HepG2 (cell line): Measurements from ENCODE around the gene SMTNL1. TPM values are rescaled to one million over a fixed set of nuclear protein-coding genes. Genes with fewer than 3 reads are reported as not detected.

ENCODE experiments used
- ARID2 ChIP-seq: sonication (generic); formaldehyde crosslinking; IDR thresholded peaks from 2 replicates; pipeline ENCODE4 v1.8.1; 2022; ENCODE audit warnings: mild to moderate bottlenecking, missing genetic modification reagents, borderline replicate concordance
- ARID4A ChIP-seq: sonication (generic); formaldehyde crosslinking; IDR thresholded peaks from 2 replicates; pipeline ENCODE4 v1.5.0; 2020; ENCODE audit warnings: mild to moderate bottlenecking, missing genetic modification reagents, borderline replicate concordance
- HNRNPH1 ChIP-seq: fragments of 200-400 bp; formaldehyde crosslinking; optimal IDR thresholded peaks from 2 replicates; pipeline ENCODE3; 2017; ENCODE audit warnings: mild to moderate bottlenecking, low read depth, low read length
- IKZF4 ChIP-seq: sonication (generic); formaldehyde crosslinking; IDR thresholded peaks from 2 replicates; pipeline ENCODE4 v1.5.1; 2020; ENCODE audit warnings: borderline replicate concordance, mild to moderate bottlenecking, low read depth, missing genetic modification reagents; ENCODE audit errors: not compliant biosample characterization
- MATR3 ChIP-seq: sonication (generic); formaldehyde crosslinking; IDR thresholded peaks from 2 replicates; pipeline ENCODE4 v1.4.0; 2020; ENCODE audit warnings: missing genetic modification reagents
- MAZ ChIP-seq, 2 experiments: sonication (generic) in 1 of 2; formaldehyde crosslinking in 1 of 2; IDR thresholded peaks; 2 replicates each; pipeline versions ENCODE4 v1.5.0 to v1.6.1; 2012 to 2020; ENCODE audit warnings: low read depth in 2 of 2, mild to moderate bottlenecking in 2 of 2, borderline replicate concordance in 1 of 2, improper control_type of control experiment in 1 of 2, low read length in 1 of 2, missing genetic modification reagents in 1 of 2, moderate library complexity in 1 of 2
- MEIS1 ChIP-seq: sonication (generic); formaldehyde crosslinking; IDR thresholded peaks from 2 replicates; pipeline ENCODE4 v1.9.0; 2021; ENCODE audit warnings: mild to moderate bottlenecking, missing genetic modification reagents, moderate library complexity, borderline replicate concordance
- REXO4 ChIP-seq: sonication (generic); formaldehyde crosslinking; IDR thresholded peaks from 2 replicates; pipeline ENCODE4 v1.8.0; 2022; ENCODE audit warnings: missing genetic modification reagents, mild to moderate bottlenecking, borderline replicate concordance
- RORA ChIP-seq: sonication (generic); formaldehyde crosslinking; IDR thresholded peaks from 2 replicates; pipeline ENCODE4 v1.5.0; 2020; ENCODE audit warnings: mild to moderate bottlenecking, missing genetic modification reagents, moderate library complexity
- SOX6 ChIP-seq, 2 experiments: fragments of 450-650 bp in 1 of 2; sonication (generic) in 1 of 2; formaldehyde crosslinking in 1 of 2; IDR thresholded peaks; 2 replicates each; pipeline versions ENCODE4 v1.4.0 to v1.6.1; 2017 to 2020; ENCODE audit warnings: antibody characterized with exemption in 1 of 2, mild to moderate bottlenecking in 1 of 2, missing genetic modification reagents in 1 of 2
- TBP ChIP-seq: sonication (generic); formaldehyde crosslinking; IDR thresholded peaks from 2 replicates; pipeline ENCODE4 v1.5.0; 2020; ENCODE audit warnings: missing genetic modification reagents
- ZNF232 ChIP-seq: sonication (generic); formaldehyde crosslinking; IDR thresholded peaks from 2 replicates; pipeline ENCODE4 v1.4.0; 2020; ENCODE audit warnings: missing genetic modification reagents, borderline replicate concordance
- ZNF280B ChIP-seq: sonication (generic); formaldehyde crosslinking; IDR thresholded peaks from 2 replicates; pipeline ENCODE4 v1.5.0; 2020; ENCODE audit warnings: missing genetic modification reagents, mild to moderate bottlenecking, borderline replicate concordance
- ZNF580 ChIP-seq: IDR thresholded peaks from 2 replicates; pipeline ENCODE4 v1.6.1; 2016; ENCODE audit warnings: low read depth, borderline replicate concordance
- ZNF800 ChIP-seq: sonication (generic); formaldehyde crosslinking; IDR thresholded peaks from 2 replicates; pipeline ENCODE4 v1.4.0; 2020; ENCODE audit warnings: missing genetic modification reagents
- polyA plus RNA-seq, 8 experiments: library from polyadenylated mRNA; depleted of rRNA in 3 of 8; stranded (reverse) in 7 of 8; unstranded in 1 of 8; fragments of >200 nt; fragmentation: Illumina TruSeq in 4 of 8; extraction: Trizol in 4 of 8; gene quantifications; 2 replicates each; pipeline versions ENCODE4 v1.2.1 to v1.2.3, GENCODE V29; 2011 to 2016; ENCODE audit warnings: low read depth in 4 of 8, missing spikeins in 1 of 8, mixed read lengths in 1 of 8; ENCODE audit not compliant: insufficient read depth in 1 of 8
- total RNA-seq, 5 experiments: library from RNA; depleted of rRNA; stranded (reverse); fragments of >200 nt; fragmentation: Illumina TruSeq; extraction: Trizol; gene quantifications; 2 replicates each; pipeline ENCODE4 v1.2.3, GENCODE V29; 2016; ENCODE audit warnings: low read depth in 1 of 5
- TF ChIP-seq, protein P1 (sequence below): sonication (generic); formaldehyde crosslinking; IDR thresholded peaks from 2 replicates; pipeline ENCODE4 v1.8.0; 2022; ENCODE audit warnings: mild to moderate bottlenecking, missing genetic modification reagents, moderate library complexity

The SMTNL1 gene
- total and polyA plus RNA-seq, 2 of the 13 experiments (the other 11 are each of a cell fraction or from before 2014, with no cell fraction given): 0.04 TPM; not detected in 1

GRCh38 chr11:57530596-57531507 lies 6.5 kb upstream of the SMTNL1 start, which contains the start of gene TIMM10 (continued):
- peak; percentile 69; the same call in 1 of the 2 replicates for TF ChIP-seq ZNF800 (CRISPR knock-in tag)
- TF ChIP-seq ZNF280B (CRISPR knock-in tag): no peak
- no peak for TF ChIP-seq TBP (CRISPR knock-in tag)
- no peak for TF ChIP-seq ARID2 (CRISPR knock-in tag)
- no peak for TF ChIP-seq HNRNPH1
- no peak for TF ChIP-seq RORA (CRISPR knock-in tag)
- TF ChIP-seq MATR3: no peak
- TF ChIP-seq, protein P1, sequence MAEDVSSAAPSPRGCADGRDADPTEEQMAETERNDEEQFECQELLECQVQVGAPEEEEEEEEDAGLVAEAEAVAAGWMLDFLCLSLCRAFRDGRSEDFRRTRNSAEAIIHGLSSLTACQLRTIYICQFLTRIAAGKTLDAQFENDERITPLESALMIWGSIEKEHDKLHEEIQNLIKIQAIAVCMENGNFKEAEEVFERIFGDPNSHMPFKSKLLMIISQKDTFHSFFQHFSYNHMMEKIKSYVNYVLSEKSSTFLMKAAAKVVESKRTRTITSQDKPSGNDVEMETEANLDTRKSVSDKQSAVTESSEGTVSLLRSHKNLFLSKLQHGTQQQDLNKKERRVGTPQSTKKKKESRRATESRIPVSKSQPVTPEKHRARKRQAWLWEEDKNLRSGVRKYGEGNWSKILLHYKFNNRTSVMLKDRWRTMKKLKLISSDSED (CRISPR knock-in tag): no peak
- TF ChIP-seq IKZF4 (CRISPR knock-in tag): no peak
- TF ChIP-seq REXO4: no peak
- no peak for TF ChIP-seq SOX6 (IDR thresholded peaks at IDR 0.05)
- TF ChIP-seq SOX6 (CRISPR knock-in tag; IDR thresholded peaks at IDR 0.05): peak; percentile 62; the same call in 1 of the 2 replicates
- peak; percentile 64; the same call in 1 of the 2 replicates for TF ChIP-seq ZNF580 (CRISPR knock-in tag)
- 0 out of 2 replicates have a peak, but pooled peaks have one; percentile 14 for TF ChIP-seq MAZ (IDR thresholded peaks at IDR 0.05; ENCODE audit: borderline replicate concordance, low read depth, low read length)
- TF ChIP-seq MAZ (CRISPR knock-in tag; IDR thresholded peaks at IDR 0.05; ENCODE audit: low read depth): peak; percentile 79
- TF ChIP-seq ARID4A (CRISPR knock-in tag): peak; percentile 95
- TF ChIP-seq ZNF232 (CRISPR knock-in tag): peak; percentile 91; the same call in 1 of the 2 replicates
- no peak for TF ChIP-seq MEIS1 (CRISPR knock-in tag)
